ENCODE measurements around the gene MAGEE1. TPM values are rescaled to one million over a fixed set of nuclear protein-coding genes. Genes with fewer than 3 reads are reported as not detected.

MAGEE1 gene, protein sequence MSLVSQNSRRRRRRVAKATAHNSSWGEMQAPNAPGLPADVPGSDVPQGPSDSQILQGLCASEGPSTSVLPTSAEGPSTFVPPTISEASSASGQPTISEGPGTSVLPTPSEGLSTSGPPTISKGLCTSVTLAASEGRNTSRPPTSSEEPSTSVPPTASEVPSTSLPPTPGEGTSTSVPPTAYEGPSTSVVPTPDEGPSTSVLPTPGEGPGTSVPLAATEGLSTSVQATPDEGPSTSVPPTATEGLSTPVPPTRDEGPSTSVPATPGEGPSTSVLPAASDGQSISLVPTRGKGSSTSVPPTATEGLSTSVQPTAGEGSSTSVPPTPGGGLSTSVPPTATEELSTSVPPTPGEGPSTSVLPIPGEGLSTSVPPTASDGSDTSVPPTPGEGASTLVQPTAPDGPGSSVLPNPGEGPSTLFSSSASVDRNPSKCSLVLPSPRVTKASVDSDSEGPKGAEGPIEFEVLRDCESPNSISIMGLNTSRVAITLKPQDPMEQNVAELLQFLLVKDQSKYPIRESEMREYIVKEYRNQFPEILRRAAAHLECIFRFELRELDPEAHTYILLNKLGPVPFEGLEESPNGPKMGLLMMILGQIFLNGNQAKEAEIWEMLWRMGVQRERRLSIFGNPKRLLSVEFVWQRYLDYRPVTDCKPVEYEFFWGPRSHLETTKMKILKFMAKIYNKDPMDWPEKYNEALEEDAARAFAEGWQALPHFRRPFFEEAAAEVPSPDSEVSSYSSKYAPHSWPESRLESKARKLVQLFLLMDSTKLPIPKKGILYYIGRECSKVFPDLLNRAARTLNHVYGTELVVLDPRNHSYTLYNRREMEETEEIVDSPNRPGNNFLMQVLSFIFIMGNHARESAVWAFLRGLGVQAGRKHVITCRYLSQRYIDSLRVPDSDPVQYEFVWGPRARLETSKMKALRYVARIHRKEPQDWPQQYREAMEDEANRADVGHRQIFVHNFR
- 5.5 TPM for polyA plus RNA-seq (2013, experiment 1 of 2)
- 4.7 TPM for polyA plus RNA-seq (2013, experiment 2 of 2)

DNA sequence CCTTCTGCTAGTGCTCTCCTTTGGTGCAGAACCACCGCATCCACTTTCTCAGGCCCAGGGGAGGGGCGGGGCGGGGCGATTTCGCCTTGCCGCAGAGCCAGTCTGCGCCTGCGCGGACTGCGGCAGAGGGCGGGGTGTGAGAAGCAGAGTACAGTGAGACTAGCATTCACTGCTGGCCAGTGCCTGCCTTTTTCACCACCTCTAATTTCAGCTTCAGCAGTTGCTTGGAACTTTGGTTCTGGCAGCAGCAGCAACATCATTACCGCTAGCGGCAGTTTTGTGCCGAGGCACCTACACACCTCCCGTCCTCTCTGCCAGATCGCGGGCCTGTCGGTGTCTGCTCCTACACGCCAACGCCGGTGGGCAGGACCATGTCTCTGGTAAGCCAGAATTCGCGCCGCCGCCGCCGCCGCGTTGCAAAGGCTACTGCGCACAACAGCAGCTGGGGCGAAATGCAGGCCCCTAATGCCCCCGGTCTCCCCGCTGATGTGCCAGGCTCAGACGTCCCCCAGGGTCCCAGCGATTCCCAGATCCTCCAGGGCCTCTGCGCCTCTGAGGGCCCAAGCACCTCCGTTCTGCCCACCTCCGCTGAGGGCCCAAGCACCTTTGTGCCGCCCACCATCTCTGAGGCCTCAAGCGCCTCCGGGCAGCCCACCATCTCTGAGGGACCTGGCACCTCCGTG, at the start of gene MAGEE1:
Gene MAGEE1, plus strand, starts transcription at position 151 of the 683 bp plus-strand sequence. Its CDS starts 221 bp downstream, at position 372.
- no peak within 1 kb of the TSS for H3K27ac ChIP-seq (ENCODE audit: low read depth, low read length, severe bottlenecking)

DNA sequence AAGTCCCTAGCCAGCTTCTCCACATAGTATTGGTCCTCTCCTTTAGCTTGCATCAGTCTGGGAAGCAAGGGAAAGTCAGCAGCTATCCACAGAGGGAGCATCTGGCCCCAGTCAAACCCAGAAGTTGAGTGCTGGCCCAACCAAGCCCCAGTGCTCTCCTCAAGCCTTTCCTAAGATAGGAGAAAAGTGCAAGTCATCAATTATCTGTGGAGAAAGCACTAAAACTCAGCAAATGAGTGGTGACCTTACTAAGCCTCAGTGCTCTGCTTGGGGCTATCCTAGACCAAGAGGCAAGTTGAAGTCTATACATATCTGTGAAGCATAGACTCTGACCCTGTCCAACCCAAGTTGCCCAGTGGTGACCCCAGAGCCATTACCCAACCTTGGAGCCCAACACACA, 28.5 kb upstream of the MAGEE1 start:
- no peaks in the 10 kb centered on the region for H3K4me1 ChIP-seq (ENCODE audit: control insufficient read depth, insufficient read depth, low read length, poor library complexity, severe bottlenecking)

More for the DNA sequence above, at the start of gene MAGEE1:
- 0 to 3% methylated on average over 9 to 13 of the region's 42 CpGs for WGBS, 2 experiments (ENCODE audit: insufficient coverage in 2 of 2)
- Histone ChIP-seq H3K4me3 (ENCODE audit: extremely low read depth, insufficient read depth, low read length, poor library complexity, severe bottlenecking) (peak within 1 kb of the TSS; percentile 53), H3K9me3 (ENCODE audit: control insufficient read depth, low read length) (no peaks in the 10 kb centered on the region), H3K4me1 (ENCODE audit: control insufficient read depth, insufficient read depth, low read length, poor library complexity, severe bottlenecking) (no peaks in the 10 kb centered on the region), H3K36me3 (ENCODE audit: control insufficient read depth, insufficient read depth, low read length) (no peaks in the 10 kb centered on the region)

DNA sequence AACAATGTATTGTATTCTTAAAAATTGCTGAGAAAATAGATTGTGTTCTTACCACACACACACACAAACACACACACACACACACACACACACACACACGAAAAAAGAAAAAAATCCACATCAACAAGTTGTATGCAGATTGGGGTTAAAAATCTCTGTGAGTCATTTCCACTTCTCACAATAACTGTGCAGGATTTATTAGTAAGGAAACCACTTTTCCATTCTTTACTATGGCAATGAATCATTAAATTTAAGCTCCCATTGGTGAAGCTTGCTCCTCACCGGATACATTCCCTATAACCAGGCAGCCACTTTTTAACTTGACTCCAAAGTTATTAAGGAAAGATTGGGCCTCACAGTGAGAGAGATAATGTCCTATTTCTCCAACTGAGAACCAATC, 19.7 kb upstream of the MAGEE1 start:
- no peaks in the 10 kb centered on the region for H3K36me3 ChIP-seq (ENCODE audit: control insufficient read depth, insufficient read depth, low read length)
- no peaks in the 10 kb centered on the region for H3K4me1 ChIP-seq (ENCODE audit: control insufficient read depth, insufficient read depth, low read length, poor library complexity, severe bottlenecking)
- no peaks in the 10 kb centered on the region for H3K9me3 ChIP-seq (ENCODE audit: control insufficient read depth, low read length)
- WGBS, 2 experiments (ENCODE audit: insufficient coverage in 2 of 2) = no CpG with 5 or more reads among the region's 2 CpGs
- H3K4me3 ChIP-seq (ENCODE audit: extremely low read depth, insufficient read depth, low read length, poor library complexity, severe bottlenecking) = no peak overlapping the region
- no peak overlapping the region for H3K27ac ChIP-seq (ENCODE audit: low read depth, low read length, severe bottlenecking)

More for the DNA sequence above, 28.5 kb upstream of the MAGEE1 start:
- no peak overlapping the region for H3K4me3 ChIP-seq (ENCODE audit: extremely low read depth, insufficient read depth, low read length, poor library complexity, severe bottlenecking)
- H3K27ac ChIP-seq (ENCODE audit: low read depth, low read length, severe bottlenecking) = no peak overlapping the region
- no peaks in the 10 kb centered on the region for H3K9me3 ChIP-seq (ENCODE audit: control insufficient read depth, low read length)
- no peaks in the 10 kb centered on the region for H3K36me3 ChIP-seq (ENCODE audit: control insufficient read depth, insufficient read depth, low read length)

DNA sequence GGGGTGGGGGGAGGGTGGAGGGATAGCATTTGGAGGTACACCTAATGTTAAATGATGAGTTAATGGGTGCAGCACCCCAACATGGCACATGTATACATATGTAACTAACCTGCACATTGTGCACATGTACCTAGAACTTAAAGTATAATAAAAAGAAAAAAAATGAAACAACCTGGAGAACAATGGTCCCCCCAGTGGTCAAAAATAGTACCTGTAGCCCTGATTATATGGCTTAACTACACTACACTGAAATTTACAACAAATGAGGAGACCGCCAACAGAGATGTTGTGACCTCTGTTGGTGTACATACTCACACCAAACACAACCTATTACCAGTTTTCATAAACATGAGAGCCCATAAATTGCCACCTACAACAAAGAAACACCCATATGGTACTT, 7.3 kb upstream of the MAGEE1 start:
- Histone ChIP-seq H3K9me3 (ENCODE audit: control insufficient read depth, low read length) (no peaks in the 10 kb centered on the region), H3K4me3 (ENCODE audit: extremely low read depth, insufficient read depth, low read length, poor library complexity, severe bottlenecking) (no peak overlapping the region), H3K4me1 (ENCODE audit: control insufficient read depth, insufficient read depth, low read length, poor library complexity, severe bottlenecking) (no peaks in the 10 kb centered on the region), H3K36me3 (ENCODE audit: control insufficient read depth, insufficient read depth, low read length) (no peaks in the 10 kb centered on the region), H3K27ac (ENCODE audit: low read depth, low read length, severe bottlenecking) (no peak overlapping the region)
- no CpG with 5 or more reads among the region's 1 CpG for WGBS, 2 experiments (ENCODE audit: insufficient coverage in 2 of 2)

DNA sequence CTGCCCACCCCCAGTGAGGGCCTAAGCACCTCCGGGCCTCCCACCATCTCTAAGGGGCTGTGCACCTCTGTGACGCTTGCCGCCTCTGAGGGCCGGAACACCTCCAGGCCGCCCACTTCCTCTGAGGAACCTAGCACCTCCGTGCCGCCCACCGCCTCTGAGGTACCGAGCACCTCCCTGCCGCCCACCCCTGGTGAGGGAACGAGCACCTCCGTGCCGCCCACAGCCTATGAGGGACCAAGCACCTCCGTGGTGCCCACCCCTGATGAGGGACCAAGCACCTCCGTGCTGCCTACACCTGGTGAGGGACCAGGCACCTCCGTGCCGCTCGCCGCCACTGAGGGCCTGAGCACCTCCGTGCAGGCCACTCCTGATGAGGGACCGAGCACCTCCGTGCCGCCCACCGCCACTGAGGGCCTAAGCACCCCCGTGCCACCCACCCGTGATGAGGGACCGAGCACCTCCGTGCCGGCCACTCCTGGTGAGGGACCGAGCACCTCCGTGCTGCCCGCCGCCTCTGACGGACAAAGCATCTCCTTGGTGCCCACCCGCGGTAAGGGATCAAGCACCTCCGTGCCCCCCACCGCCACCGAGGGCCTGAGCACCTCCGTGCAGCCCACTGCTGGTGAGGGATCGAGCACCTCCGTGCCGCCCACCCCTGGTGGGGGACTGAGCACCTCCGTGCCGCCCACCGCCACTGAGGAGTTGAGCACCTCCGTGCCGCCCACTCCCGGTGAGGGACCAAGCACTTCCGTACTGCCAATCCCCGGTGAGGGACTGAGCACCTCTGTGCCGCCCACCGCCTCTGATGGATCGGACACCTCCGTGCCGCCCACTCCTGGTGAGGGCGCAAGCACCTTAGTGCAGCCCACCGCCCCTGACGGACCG, 977 bp downstream of the MAGEE1 start:
- Histone ChIP-seq H3K4me3 (ENCODE audit: extremely low read depth, insufficient read depth, low read length, poor library complexity, severe bottlenecking) (peak overlapping the region; percentile 53), H3K27ac (ENCODE audit: low read depth, low read length, severe bottlenecking) (no peak overlapping the region), H3K36me3 (ENCODE audit: control insufficient read depth, insufficient read depth, low read length) (no peaks in the 10 kb centered on the region), H3K4me1 (ENCODE audit: control insufficient read depth, insufficient read depth, low read length, poor library complexity, severe bottlenecking) (no peaks in the 10 kb centered on the region), H3K9me3 (ENCODE audit: control insufficient read depth, low read length) (no peaks in the 10 kb centered on the region)
- WGBS, 2 experiments (ENCODE audit: insufficient coverage in 2 of 2) = 66 to 79% methylated on average over 23 of the region's 60 CpGs

DNA sequence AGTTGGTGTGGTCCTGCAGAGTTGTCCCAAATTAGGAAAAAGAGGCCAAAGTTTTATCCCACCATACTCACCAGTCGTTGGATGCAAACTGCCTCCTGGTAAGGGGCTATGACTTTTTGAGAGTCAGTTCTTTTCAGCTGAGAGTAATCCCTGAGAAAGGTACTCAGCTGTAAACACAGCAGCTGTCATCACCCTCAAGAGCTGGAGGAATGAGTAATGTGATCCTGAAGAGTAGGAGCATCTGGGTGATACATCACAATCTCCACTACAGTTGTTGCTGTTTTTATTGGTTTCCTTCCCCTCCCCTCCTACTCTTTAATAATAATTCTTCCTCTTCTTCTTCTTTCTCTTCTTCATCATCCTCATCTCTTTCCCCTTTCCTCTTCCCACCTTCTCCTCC, 5.7 kb downstream of the MAGEE1 start:
- no peaks in the 10 kb centered on the region for H3K9me3 ChIP-seq (ENCODE audit: control insufficient read depth, low read length)
- no peak overlapping the region for H3K27ac ChIP-seq (ENCODE audit: low read depth, low read length, severe bottlenecking)
- H3K4me3 ChIP-seq (ENCODE audit: extremely low read depth, insufficient read depth, low read length, poor library complexity, severe bottlenecking) = no peak overlapping the region
- H3K36me3 ChIP-seq (ENCODE audit: control insufficient read depth, insufficient read depth, low read length) = no peaks in the 10 kb centered on the region
- no peaks in the 10 kb centered on the region for H3K4me1 ChIP-seq (ENCODE audit: control insufficient read depth, insufficient read depth, low read length, poor library complexity, severe bottlenecking)
- no CpG with 5 or more reads among the region's 1 CpG for WGBS, 2 experiments (ENCODE audit: insufficient coverage in 2 of 2)

DNA sequence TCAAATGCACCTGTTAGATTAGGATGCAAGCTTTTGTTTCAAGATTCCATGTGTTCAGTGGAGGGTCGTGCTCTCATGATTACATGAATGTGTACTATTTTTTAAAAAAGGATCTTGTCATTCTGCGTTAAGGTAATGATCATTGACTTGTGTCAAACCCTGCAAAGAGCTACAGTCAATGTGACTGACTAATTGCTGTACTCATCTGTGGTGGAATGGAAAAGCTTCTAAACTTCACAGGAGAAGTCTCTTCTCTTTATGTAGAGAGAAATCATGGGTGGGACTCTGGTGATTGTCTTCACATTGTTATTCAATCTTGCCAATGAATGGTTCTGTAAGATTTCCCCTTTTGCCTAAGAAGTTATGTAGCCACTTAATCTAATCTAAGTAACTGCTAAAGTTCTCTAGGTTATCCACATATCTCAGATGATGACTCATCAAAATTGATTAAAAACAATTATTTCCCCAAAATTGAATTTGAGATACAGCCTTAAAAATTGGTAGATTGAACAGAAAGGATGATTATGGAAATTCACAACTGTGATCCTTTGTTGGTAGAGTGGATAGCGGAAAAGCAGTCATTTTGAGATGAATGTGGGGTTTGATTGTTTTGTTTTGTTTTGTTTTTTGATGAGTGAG, 6.7 kb downstream of the MAGEE1 start:
- Histone ChIP-seq H3K4me3 (ENCODE audit: extremely low read depth, insufficient read depth, low read length, poor library complexity, severe bottlenecking) (no peak overlapping the region), H3K9me3 (ENCODE audit: control insufficient read depth, low read length) (no peaks in the 10 kb centered on the region), H3K36me3 (ENCODE audit: control insufficient read depth, insufficient read depth, low read length) (no peaks in the 10 kb centered on the region), H3K27ac (ENCODE audit: low read depth, low read length, severe bottlenecking) (no peak overlapping the region), H3K4me1 (ENCODE audit: control insufficient read depth, insufficient read depth, low read length, poor library complexity, severe bottlenecking) (no peaks in the 10 kb centered on the region)
- 100% methylated on average over 1 of the region's 3 CpGs; no CpG with 5 or more reads in 1 of the 2 experiments for WGBS, 2 experiments (ENCODE audit: insufficient coverage in 2 of 2)

DNA sequence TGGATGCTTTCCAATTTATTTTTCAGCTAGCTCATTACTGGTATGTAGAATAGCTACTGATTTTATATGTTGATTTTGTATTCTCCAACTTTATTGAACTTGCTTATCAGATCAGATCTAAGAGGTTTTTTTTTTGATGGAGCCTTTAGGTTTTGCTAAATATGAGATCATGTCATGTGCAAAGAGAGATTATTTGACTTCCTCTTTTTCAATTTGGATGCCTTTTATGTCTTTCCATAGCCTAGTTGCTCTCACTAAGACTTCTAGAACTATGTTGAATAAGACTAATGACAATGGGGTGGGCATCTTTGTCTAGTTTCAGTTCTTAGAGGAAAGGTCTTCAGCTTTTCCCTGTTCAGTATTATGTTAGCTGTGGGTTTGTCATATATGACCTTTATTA, 11.7 kb downstream of the MAGEE1 start:
- Histone ChIP-seq H3K36me3 (ENCODE audit: control insufficient read depth, insufficient read depth, low read length) (no peaks in the 10 kb centered on the region), H3K9me3 (ENCODE audit: control insufficient read depth, low read length) (no peaks in the 10 kb centered on the region)

DNA sequence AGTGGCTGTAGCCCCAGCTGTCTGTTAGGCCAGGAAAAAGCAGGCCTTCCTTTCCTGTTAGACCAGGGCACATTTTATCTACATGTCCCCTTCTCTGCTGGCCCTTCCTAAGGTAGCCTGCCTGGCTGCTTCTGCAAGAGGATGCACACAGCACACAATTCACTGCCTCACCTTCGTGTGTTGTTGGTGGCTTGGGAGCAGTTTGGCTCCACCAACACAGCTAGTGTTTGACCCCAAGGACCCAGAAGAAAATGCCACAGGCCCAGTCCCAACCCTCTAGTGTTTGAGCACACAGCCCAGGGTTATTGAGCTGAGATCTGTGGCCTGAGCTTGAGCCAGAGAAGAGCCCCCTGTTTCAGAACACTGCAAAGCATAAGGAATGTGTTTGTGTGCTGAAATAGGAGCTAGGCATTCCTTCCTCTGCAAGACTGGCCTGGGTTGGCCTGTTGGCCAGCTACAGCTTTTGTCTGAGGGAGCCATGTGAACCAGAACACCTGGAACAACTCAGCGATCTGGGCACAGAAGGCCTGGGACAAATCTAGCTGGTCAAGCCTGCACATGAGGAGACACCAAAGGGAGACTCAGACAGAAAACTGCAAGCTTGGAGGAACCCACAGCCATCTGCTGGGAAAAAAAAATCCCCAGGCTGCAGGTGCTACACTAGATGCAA, 26.4 kb downstream of the MAGEE1 start:
- no peaks in the 10 kb centered on the region for H3K4me1 ChIP-seq (ENCODE audit: control insufficient read depth, insufficient read depth, low read length, poor library complexity, severe bottlenecking)
- no peaks in the 10 kb centered on the region for H3K36me3 ChIP-seq (ENCODE audit: control insufficient read depth, insufficient read depth, low read length)
- WGBS, 2 experiments (ENCODE audit: insufficient coverage in 2 of 2) = 88% methylated on average over 1 of the region's 2 CpGs; no CpG with 5 or more reads in 1 of the 2 experiments
- no peak overlapping the region for H3K27ac ChIP-seq (ENCODE audit: low read depth, low read length, severe bottlenecking)
- no peak overlapping the region for H3K4me3 ChIP-seq (ENCODE audit: extremely low read depth, insufficient read depth, low read length, poor library complexity, severe bottlenecking)
- H3K9me3 ChIP-seq (ENCODE audit: control insufficient read depth, low read length) = no peaks in the 10 kb centered on the region

More for the DNA sequence above, 11.7 kb downstream of the MAGEE1 start:
- Histone ChIP-seq H3K27ac (ENCODE audit: low read depth, low read length, severe bottlenecking) (no peak overlapping the region), H3K4me3 (ENCODE audit: extremely low read depth, insufficient read depth, low read length, poor library complexity, severe bottlenecking) (no peak overlapping the region), H3K4me1 (ENCODE audit: control insufficient read depth, insufficient read depth, low read length, poor library complexity, severe bottlenecking) (no peaks in the 10 kb centered on the region)
